Caki2 (cell line): ENCODE measurements around the gene CCL22. TPM values are rescaled to one million over a fixed set of nuclear protein-coding genes. Genes with fewer than 3 reads are reported as not detected.
A peak's percentile ranks its signal among the peaks of the same experiment; 100 is the strongest.
"Not testable (repeated sequence)": the region's sequence is repeated elsewhere in the genome, so short reads cannot be mapped to it uniquely, and the experiment has no call there.

Experiments
- DNase-seq: peaks from one replicate; pipeline ENCODE4 v3.0.0-alpha.2; 2015; ENCODE audit warnings: low read depth
- in situ Hi-C: cut with HindIII; loops from 2 replicates; pipeline ENCODE4 v1.10.0; 2016; ENCODE audit warnings: low sequenced_read_pairs, low pct_unique_long_range_greater_than_20kb, mixed read lengths
- total RNA-seq: library from RNA; depleted of rRNA; stranded (reverse); fragments of >200 nt; shearing (Covaris generic); gene quantifications from 2 replicates; pipeline ENCODE4 v1.2.3, GENCODE V29; 2014; ENCODE audit warnings: low replicate concordance

Gene CCL22
- total RNA-seq, 1 experiment from 2014 or later: not detected

DNA sequence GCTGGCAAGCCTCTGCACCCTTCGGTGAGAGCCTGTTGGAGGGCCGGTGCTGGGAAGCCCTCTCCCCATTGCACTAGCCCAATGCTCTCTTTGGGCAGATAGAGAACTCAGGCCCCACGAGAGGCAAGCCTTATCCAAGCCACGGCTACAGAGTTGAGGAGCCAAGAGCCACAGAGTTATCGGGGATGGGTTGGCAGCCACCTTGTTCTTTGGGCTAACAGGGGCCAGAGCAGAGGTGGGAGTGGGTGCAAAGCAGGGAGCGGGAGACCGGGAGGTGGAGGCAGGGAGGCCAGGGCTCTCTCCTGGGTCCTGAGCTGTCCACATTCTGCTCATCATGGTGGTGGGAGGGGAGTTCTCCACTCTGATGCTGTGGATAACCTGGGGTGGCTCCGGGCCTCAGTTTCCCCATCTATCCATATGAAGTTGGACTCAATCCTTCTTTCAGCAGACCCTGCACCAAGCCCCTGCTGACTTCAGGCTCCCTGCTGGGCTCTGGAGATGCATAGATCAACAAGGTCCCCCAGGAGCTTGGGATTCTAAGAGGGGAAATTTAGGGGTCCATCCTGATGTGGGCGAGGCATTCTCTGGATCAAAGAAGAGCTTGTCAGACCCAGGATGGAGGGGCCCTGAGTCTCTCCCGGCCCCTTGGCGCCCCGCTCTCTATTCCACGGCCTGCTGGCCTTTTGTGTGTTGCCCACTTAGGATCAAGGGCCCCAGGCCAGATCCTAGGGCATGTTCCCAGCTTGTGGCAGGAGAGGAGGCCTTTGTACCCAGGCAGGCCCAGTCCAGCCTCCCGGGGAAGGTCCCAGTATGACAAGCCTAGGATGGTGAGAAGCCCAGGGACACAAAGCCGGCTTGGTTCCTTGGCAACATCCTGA, 13.2 kb downstream of the CCL22 start:
- DNase-seq: no peak
- in situ Hi-C loops: no loop called here

DNA sequence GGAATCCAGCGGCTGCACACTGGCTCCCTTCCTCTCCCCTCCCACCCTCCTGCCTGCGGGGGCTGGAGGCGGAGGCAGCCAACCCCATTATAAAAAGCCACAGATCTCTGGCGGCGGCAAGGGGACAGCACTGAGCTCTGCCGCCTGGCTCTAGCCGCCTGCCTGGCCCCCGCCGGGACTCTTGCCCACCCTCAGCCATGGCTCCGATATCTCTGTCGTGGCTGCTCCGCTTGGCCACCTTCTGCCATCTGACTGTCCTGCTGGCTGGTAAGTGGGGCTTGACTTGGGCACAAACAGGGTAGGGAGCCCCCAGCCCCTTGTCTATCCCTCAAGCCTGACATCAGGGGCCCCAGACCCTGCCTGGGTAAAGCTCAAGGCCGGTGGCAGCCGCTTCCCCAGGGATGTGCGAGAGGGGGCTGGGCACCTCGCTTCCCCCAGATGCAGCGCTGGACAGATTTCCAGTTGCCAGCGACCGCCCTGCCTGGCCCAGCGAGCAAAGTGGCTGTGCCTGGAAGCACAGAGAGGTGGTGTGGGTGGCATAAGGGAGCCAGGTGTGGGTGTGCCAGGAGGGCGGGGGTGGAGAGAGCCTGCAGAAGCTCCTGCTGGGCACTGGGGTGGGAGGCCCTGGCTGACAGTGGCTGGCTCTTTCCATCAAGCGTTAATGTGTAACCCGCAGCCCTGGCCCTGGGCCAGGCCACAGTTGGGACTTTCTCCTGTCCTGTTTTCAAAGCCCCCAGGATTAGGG, 14.0 kb downstream of the CCL22 start, which contains the start of gene CX3CL1:
Gene CX3CL1 (plus strand): TSS at position 119 of the 745 bp plus-strand sequence. CDS start 79 bp downstream, at position 198.
- in situ Hi-C loops: no loop called here
- DNase-seq: peak; percentile 95

DNA sequence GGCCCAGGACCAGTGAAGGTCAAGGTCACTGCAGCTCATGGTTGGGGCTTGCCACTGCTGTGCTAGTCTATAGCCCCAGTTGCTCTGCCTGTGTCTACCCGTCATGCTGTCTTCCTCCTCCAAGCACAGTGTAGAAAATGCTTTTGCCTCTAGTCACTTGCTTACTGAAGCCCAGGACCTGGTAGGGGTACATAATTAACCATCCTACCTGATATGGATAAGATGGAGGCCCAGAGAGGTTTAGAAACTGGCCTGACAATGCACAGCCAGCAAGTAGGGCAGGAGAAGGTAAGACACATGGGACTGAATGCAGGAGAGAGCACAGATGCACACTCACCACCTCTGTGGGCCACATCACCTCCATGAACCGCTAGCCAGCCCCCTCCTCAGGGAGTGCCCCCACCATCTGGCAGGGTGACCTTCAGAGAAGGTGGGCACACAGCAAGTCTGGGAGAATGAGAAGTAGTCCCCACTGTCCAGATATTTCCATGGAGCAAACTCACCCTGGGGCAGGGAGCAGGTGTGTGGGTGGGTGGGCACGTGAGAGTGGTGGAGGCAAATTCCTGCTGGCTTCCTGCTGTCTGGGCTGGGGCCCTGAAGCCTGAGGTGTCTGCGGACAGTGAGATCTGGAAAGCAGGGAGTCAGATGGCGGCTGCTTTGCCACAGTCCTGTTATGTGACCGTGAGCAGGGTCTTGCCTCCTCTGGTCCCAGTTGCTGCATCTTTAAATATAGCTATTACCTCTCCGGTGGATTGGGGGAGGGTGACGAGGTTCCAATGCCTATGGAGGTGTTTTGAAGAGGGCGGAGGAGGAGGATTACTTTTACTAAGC, 14.7 kb downstream of the CCL22 start:
- in situ Hi-C loops: no loop called here
- no peak for DNase-seq

DNA sequence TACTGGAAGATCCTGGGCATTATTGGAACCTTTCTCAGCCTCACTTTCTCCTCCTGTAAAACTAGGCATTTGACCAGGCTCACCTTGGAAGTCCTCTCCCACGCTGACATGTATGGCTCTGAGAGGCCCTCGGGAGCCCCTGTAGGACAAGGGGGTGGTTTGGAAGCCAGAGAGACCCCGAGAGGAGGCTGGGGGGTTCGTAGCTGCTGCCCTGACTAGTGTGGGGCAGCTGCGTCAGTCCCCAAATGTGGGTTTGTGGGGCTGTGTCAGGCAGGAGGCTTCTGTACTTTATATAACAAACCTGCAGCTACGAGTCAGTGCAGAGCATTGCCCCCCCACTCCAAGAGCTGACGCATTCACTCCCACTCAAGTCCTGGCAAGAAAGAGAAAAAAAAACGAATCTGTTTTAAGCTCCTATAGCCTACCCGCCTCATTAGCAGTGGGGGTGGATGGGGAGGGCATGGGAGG, 15.5 kb downstream of the CCL22 start:
- DNase-seq: peak; percentile 48
- in situ Hi-C loops: no loop called here

DNA sequence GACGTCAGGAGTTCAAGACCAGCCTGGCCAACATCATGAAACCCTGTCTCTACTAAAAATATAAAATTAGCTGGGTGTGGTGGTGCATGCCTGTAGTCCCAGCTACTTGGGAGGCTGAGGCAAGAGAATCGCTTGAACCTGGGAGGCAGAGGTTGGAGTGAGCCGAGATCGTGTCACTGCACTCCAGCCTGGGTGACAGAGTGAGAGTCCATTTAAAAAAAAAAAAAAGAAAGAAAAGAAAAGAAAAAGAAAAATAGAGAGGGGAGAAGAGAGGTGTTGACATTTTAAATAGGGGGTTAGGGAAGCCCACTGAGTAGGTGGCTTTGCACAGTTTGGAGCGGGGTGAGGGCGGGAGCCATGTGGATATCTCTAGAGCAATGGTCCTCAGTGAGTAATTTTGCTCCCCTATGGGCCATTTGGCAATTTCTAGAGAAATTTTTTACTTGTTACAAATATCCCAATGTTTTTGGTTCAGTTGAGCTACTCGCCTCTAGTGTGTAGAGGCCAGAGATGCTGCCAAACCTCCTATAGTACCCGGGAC, 16.4 kb downstream of the CCL22 start:
- in situ Hi-C loops: not testable (repeated sequence)

DNA sequence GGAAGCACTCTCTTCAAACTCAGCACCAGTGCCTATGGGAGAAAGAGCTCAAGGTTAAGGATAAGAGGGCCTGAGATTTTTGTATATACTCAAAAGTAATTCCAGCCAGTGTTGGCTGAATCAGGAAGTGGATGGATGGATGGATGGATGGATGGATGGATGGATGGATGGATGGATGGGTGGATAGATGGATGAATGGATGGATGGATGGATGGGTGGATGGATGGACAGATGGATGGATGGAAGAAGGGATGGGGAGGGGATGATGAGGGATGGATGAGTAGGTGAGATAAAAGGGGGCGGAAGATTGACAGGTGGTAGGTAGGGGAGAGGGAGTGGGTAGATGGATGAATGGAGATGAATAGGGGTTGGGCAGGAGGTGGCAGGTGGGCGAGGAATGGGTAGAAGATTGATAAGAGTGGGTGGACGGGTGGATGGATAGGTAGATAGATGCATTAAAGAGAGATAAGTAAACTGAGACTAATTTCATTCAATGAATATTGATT, 17.8 kb downstream of the CCL22 start:
- in situ Hi-C loops: no loop called here
- DNase-seq: no peak

More for the DNA sequence above, 16.4 kb downstream of the CCL22 start:
- DNase-seq: not testable (repeated sequence)

DNA sequence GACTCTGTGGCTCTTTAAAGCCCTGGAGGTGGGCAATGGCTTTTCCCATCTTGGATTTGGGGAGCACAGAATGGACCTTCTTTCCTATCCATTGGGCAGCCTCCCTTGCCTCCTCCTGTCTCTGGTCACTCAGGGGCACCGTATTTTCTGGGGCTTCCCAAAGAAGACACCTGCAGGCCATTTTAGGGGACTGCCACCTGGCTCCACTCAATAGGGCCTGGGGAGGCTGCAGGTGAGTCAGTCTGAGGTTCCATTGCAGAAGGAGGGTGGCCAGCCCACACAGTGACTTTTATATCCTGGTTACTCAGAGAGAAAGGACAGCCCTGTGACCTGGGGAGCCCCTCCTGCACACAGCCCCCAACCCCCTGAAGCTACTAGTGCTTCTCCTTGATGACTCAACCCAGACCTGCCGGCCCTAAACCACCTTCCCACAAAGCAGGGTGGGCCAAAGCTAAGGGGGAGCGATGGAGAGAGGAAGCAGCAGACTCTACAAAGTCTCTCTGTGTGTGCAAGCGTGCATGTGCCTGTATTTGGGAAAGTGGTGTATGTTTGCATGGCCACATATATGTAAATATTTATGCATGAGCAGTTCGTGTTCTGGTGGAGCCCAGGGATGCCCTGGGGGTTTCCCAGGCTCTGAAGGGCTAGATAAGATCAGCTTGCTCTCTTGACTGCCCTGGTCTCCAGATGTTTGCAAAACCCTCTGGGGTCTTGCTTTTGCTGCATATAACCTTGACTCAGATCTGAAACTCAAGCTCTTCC, 18.7 kb downstream of the CCL22 start:
- DNase-seq: peak; percentile 78
- in situ Hi-C loops: no loop called here

DNA sequence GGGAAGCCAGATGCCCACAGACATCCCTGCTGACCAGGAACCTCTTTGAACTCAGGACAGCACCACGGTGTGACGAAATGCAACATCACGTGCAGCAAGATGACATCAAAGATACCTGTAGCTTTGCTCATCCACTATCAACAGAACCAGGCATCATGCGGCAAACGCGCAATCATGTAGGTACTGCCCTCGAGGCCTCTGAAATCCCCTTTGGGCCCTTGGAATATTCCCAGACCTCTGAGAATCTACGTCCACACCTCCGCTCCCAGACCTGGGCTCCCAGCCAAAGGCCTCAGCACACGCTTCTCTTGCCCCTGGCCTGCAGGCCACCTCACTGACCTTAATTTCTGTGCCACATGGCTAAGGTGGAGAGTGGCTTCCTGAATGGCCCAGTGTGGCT, 21.0 kb downstream of the CCL22 start:
- in situ Hi-C loops: no loop called here
- DNase-seq: peak; percentile 76

DNA sequence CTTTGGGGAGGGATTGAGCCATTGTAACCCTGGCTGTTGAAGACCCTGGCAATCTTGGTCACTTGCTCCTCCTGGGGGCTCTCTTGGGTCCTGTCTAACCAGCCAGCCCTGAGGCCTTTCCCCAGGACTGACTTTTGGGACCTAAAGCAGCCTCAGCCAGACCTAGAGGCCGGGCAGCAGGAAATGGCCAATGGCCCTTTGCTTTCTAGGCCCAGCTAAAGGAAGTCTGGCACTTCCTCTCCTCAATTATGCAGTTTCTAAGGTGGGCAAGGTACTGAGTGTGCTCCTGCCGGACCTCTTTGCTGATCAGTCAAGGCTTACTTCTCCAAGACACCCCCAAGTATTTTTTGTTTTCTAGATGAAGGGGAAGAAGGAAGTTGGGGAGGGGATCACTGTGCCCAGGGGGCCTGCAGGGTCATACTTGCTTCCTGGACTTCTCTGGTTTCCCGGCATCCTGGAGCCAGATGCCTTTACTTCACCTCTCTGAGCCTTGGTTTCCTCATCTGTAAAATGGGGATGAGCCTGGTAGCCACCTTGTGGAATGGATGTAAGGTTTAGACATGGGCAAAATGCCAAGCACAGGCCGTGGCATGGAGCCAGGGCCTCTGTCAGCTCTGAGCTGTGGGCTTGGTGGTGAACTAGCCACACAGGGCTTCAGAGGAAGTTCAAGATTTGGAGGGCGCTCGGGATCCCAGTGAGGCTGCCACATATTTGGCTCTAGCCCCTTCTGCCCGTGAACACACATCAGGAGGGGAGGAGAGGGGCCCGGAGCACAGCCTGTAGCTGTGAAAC, 22.3 kb downstream of the CCL22 start:
- DNase-seq: no peak
- in situ Hi-C loops: no loop called here

DNA sequence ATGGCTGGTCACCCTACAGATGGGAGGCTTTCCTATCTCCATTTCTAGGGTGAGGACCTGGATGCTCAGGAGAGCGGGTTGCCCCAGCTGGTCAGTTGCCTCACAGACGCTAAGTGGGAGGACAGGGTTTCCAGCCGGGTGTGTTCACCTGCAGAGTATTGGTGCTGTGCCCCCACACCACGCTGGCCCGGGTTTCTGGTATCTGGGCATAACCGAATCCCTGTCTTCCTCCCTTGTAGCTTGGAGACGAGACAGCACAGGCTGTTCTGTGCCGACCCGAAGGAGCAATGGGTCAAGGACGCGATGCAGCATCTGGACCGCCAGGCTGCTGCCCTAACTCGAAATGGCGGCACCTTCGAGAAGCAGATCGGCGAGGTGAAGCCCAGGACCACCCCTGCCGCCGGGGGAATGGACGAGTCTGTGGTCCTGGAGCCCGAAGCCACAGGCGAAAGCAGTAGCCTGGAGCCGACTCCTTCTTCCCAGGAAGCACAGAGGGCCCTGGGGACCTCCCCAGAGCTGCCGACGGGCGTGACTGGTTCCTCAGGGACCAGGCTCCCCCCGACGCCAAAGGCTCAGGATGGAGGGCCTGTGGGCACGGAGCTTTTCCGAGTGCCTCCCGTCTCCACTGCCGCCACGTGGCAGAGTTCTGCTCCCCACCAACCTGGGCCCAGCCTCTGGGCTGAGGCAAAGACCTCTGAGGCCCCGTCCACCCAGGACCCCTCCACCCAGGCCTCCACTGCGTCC, 23.4 kb downstream of the CCL22 start:
- DNase-seq: no peak
- in situ Hi-C loops: no loop called here

DNA sequence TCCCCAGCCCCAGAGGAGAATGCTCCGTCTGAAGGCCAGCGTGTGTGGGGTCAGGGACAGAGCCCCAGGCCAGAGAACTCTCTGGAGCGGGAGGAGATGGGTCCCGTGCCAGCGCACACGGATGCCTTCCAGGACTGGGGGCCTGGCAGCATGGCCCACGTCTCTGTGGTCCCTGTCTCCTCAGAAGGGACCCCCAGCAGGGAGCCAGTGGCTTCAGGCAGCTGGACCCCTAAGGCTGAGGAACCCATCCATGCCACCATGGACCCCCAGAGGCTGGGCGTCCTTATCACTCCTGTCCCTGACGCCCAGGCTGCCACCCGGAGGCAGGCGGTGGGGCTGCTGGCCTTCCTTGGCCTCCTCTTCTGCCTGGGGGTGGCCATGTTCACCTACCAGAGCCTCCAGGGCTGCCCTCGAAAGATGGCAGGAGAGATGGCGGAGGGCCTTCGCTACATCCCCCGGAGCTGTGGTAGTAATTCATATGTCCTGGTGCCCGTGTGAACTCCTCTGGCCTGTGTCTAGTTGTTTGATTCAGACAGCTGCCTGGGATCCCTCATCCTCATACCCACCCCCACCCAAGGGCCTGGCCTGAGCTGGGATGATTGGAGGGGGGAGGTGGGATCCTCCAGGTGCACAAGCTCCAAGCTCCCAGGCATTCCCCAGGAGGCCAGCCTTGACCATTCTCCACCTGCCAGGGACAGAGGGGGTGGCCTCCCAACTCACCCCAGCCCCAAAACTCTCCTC, 24.1 kb downstream of the CCL22 start:
- in situ Hi-C loops: no loop called here
- no peak for DNase-seq

DNA sequence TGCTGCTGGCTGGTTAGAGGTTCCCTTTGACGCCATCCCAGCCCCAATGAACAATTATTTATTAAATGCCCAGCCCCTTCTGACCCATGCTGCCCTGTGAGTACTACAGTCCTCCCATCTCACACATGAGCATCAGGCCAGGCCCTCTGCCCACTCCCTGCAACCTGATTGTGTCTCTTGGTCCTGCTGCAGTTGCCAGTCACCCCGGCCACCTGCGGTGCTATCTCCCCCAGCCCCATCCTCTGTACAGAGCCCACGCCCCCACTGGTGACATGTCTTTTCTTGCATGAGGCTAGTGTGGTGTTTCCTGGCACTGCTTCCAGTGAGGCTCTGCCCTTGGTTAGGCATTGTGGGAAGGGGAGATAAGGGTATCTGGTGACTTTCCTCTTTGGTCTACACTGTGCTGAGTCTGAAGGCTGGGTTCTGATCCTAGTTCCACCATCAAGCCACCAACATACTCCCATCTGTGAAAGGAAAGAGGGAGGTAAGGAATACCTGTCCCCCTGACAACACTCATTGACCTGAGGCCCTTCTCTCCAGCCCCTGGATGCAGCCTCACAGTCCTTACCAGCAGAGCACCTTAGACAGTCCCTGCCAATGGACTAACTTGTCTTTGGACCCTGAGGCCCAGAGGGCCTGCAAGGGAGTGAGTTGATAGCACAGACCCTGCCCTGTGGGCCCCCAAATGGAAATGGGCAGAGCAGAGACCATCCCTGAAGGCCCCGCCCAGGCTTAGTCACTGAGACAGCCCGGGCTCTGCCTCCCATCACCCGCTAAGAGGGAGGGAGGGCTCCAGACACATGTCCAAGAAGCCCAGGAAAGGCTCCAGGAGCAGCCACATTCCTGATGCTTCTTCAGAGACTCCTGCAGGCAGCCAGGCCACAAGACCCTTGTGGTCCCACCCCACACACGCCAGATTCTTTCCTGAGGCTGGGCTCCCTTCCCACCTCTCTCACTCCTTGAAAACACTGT, 25.0 kb downstream of the CCL22 start:
- DNase-seq: peak; percentile 72

DNA sequence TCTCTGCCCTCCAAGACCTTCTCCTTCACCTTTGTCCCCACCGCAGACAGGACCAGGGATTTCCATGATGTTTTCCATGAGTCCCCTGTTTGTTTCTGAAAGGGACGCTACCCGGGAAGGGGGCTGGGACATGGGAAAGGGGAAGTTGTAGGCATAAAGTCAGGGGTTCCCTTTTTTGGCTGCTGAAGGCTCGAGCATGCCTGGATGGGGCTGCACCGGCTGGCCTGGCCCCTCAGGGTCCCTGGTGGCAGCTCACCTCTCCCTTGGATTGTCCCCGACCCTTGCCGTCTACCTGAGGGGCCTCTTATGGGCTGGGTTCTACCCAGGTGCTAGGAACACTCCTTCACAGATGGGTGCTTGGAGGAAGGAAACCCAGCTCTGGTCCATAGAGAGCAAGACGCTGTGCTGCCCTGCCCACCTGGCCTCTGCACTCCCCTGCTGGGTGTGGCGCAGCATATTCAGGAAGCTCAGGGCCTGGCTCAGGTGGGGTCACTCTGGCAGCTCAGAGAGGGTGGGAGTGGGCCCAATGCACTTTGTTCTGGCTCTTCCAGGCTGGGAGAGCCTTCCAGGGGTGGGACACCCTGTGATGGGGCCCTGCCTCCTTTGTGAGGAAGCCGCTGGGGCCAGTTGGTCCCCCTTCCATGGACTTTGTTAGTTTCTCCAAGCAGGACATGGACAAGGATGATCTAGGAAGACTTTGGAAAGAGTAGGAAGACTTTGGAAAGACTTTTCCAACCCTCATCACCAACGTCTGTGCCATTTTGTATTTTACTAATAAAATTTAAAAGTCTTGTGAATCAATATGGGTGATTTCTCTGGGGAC, 25.9 kb downstream of the CCL22 start:
- in situ Hi-C loops: no loop called here
- DNase-seq: no peak

More for the DNA sequence above, 25.0 kb downstream of the CCL22 start:
- in situ Hi-C loops: no loop called here
